BE2C (cell line): ENCODE data around the gene SOD2.

Experiments used
- DNase-seq: peaks from one replicate; pipeline ENCODE4 v3.0.0-alpha.2; 2020
- H3K27me3 ChIP-seq: fragments of 250-450 bp; sonication (Bioruptor Pico); 2 replicates; pipeline ENCODE4 v1.5.1; 2020; ENCODE audit warnings: mild to moderate bottlenecking
- H3K36me3 ChIP-seq: fragments of 250-450 bp; sonication (Bioruptor Pico); 2 replicates; pipeline ENCODE4 v1.5.1; 2020; ENCODE audit warnings: mild to moderate bottlenecking
- H3K4me1 ChIP-seq: fragments of 250-450 bp; sonication (Bioruptor Pico); 2 replicates; pipeline ENCODE4 v1.5.1; 2020
- H3K4me3 ChIP-seq: 2 replicates; pipeline ENCODE4 v1.5.1; 2011; ENCODE audit warnings: low read depth, low read length
- H3K9me3 ChIP-seq: fragments of 250-450 bp; sonication (Bioruptor Pico); 2 replicates; pipeline ENCODE4 v1.5.1; 2020
- TF ChIP-seq, protein P1 (sequence below): IDR thresholded peaks from 2 replicates; pipeline ENCODE4 v1.5.1; 2012; ENCODE audit warnings: mild to moderate bottlenecking, low read depth, low read length

The SOD2 gene

DNA sequence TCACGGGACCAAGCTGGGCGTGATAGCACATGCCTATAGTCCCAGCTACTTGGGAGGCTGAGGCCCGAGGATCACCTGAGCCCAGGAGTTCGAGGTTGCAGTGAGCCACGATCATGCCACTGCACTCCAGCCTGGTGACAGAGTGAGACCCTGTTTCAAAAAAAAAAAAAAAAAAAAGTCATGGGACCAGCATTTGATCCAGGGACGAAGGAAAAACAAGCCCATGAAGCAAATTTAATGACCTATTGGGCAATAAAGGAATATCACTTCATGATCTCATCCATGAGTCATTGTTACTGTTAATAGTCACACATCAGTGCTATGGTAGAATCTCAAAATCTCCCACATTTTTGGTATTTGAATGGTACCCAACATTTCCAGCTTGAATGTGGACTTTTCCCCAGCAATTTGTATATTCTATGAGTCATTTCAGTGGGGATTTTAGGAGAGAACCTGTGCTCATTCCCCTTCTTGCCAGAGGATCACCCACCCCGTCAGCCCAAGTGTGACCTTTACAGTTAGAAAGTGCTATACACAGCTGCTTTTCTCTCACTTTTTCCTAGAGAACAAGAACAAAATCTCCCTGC lies 8.5 kb upstream of the SOD2 start:
- TF ChIP-seq, protein P1, sequence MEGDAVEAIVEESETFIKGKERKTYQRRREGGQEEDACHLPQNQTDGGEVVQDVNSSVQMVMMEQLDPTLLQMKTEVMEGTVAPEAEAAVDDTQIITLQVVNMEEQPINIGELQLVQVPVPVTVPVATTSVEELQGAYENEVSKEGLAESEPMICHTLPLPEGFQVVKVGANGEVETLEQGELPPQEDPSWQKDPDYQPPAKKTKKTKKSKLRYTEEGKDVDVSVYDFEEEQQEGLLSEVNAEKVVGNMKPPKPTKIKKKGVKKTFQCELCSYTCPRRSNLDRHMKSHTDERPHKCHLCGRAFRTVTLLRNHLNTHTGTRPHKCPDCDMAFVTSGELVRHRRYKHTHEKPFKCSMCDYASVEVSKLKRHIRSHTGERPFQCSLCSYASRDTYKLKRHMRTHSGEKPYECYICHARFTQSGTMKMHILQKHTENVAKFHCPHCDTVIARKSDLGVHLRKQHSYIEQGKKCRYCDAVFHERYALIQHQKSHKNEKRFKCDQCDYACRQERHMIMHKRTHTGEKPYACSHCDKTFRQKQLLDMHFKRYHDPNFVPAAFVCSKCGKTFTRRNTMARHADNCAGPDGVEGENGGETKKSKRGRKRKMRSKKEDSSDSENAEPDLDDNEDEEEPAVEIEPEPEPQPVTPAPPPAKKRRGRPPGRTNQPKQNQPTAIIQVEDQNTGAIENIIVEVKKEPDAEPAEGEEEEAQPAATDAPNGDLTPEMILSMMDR, result no peak
- no peaks in the 10 kb centered on the region for H3K9me3 ChIP-seq
- H3K27me3 ChIP-seq, result no peaks in the 10 kb centered on the region
- no peaks in the 10 kb centered on the region for H3K4me1 ChIP-seq
- no peak for DNase-seq
- no peaks in the 10 kb centered on the region for H3K36me3 ChIP-seq
- no peak overlapping the region for H3K4me3 ChIP-seq

DNA sequence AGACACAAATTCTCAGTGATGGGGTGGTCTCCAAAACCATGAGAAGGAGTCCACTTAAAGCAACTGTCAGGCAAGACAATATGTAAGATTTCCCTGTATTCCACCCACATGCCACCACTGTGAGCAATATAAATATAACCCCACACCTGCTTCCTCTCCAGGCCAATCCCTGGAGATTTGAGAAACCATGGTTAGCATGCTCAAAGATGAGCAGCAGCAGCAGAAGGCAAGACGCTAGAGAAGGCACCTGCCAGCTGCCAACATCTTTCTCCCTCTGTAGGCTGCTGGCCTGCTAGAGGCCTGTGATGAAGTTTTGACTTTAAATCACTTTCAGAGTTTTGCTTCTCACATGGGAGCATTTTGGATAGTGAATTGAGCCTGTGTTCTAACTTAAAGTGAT lies 7.9 kb upstream of the SOD2 start:
- Histone ChIP-seq H3K36me3 (no peaks in the 10 kb centered on the region), H3K9me3 (no peaks in the 10 kb centered on the region), H3K4me3 (no peak overlapping the region), H3K27me3 (no peaks in the 10 kb centered on the region), H3K4me1 (no peaks in the 10 kb centered on the region)
- DNase-seq, result no peak
- TF ChIP-seq, protein P1, result no peak

DNA sequence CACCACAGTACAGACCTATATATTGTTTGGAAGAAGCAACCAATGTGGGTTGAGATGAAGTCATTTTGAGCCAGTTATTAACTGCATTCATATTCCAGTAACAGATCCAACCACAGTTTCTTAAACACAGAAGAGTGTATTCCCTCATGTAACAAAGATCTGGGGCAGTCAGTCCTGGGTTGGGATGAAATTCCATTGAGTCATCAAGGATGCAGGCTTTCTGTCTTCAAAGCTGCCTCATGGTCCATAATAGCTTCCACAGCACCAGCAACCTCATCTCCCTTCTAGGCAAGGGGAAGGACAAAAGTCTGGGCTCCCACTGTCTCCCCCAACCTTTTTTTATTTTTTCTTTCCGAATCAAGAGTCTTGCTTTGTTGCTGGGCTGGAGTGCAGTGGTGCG lies 2.9 kb upstream of the SOD2 start:
- H3K27me3 ChIP-seq, result no peaks in the 10 kb centered on the region
- no peak for DNase-seq
- no peaks in the 10 kb centered on the region for H3K9me3 ChIP-seq
- TF ChIP-seq, protein P1, result no peak
- peaks cover 2% of the 10 kb centered on the region; the same call in 1 of the 2 replicates for H3K36me3 ChIP-seq
- no peak overlapping the region for H3K4me3 ChIP-seq
- peaks cover 4% of the 10 kb centered on the region; the same call in 1 of the 2 replicates for H3K4me1 ChIP-seq

DNA sequence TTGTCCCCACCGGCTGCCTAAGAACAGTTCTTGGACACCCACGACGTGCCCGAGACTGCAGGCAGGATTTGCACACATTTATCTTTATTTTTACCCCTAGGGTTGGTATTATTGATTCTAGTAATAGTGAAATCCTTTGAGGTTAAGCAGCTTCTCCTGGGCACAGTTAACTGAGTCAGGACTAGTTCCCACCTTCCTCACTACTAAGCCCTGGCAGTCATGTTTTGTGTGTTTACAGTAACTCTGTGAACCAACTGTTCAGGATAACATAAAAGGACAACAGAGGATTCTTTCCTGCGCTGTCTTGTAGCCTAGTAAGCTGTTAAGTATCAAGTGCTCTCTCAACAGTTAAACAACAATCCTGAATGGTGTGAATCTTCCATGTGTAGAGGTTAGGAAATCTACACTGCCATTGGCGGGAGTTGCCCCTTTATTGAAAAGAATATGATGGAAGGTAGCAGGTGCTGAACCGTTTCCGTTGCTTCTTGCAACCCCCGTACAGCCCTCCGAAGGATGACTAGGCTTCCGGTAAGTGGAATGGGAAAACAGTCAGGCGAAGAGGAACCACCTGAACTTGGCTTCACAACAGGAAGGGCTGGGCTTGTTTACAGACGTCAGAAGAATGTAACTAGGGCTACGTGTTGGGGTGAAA lies 979 bp upstream of the SOD2 start:
- no peak for DNase-seq
- Histone ChIP-seq H3K9me3 (no peaks in the 10 kb centered on the region), H3K4me3 (peak overlapping the region; percentile 80), H3K27me3 (no peaks in the 10 kb centered on the region), H3K4me1 (peaks cover 4% of the 10 kb centered on the region; the same call in 1 of the 2 replicates), H3K36me3 (peaks cover 2% of the 10 kb centered on the region; the same call in 1 of the 2 replicates)
- TF ChIP-seq, protein P1, result no peak

DNA sequence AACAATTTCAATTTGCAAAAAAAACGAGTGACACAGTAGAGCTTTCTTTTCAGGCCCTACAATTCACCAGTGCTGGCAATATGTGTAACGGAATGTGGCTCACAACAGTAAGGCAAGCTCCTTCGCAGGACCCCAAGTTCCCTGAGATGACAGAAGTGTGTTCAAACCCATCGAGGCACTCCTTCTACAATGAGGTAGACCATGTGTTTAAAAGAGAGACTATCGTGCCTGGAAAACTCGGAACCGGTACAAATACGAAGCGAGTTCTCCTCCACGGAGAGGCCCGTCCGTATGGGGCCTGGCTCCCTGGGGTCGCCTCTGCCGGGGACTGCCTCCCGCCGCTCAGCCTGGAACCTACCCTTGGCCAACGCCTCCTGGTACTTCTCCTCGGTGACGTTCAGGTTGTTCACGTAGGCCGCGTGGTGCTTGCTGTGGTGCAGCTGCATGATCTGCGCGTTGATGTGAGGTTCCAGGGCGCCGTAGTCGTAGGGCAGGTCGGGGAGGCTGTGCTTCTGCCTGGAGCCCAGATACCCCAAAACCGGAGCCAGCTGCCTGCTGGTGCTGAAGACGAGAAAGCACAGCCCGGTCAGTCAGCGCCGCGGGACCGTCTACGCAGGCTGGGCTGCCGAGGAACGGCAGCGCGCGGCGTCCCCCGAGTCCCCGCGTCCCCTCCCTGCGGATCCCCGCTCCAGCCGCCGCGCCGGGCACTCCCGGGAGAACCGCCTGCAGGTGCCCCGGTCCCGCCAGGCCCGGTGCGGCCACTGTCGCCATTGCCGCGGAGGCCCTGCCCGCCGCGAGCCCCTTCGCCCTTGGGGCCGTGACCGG lies 526 bp downstream of the SOD2 start:
- Histone ChIP-seq H3K27me3 (no peaks in the 10 kb centered on the region), H3K4me3 (peak overlapping the region; percentile 80), H3K4me1 (peaks cover 4% of the 10 kb centered on the region; the same call in 1 of the 2 replicates), H3K36me3 (peaks cover 8% of the 10 kb centered on the region), H3K9me3 (no peaks in the 10 kb centered on the region)
- DNase-seq, result peak; percentile 50
- TF ChIP-seq, protein P1, result no peak
